ENCODE data around the gene PACSIN3.
"Not testable (repeated sequence)": the region's sequence is repeated elsewhere in the genome, so short reads cannot be mapped to it uniquely, and the experiment has no call there.

PACSIN3 gene

GRCh38 chr11:47192111-47192510, 5.9 kb upstream of the PACSIN3 start:
- no peak for DNase-seq (ENCODE audit: low read depth in 3 of 3)

- DNase-seq (ENCODE audit: low read depth in 3 of 3), result not testable (repeated sequence)
These were observed 4.9 kb upstream of the PACSIN3 start for GRCh38 chr11:47191137-47191536.

- DNase-seq (ENCODE audit: low read depth in 3 of 3), result no peak
These were observed 3.0 kb upstream of the PACSIN3 start for GRCh38 chr11:47189100-47189834.

- DNase-seq (ENCODE audit: low read depth in 3 of 3), result no peak
These were observed 2.0 kb upstream of the PACSIN3 start for GRCh38 chr11:47188259-47188658.

GRCh38 chr11:47187723-47188122, 1.5 kb upstream of the PACSIN3 start:
- no peak for DNase-seq (ENCODE audit: low read depth in 3 of 3)

GRCh38 chr11:47186700-47187695, 764 bp upstream of the PACSIN3 start:
- peak in 2 of 3 donors; percentile 25 to 45 for DNase-seq (ENCODE audit: low read depth in 3 of 3)

- DNase-seq (ENCODE audit: low read depth in 3 of 3), result no peak
These were observed 744 bp downstream of the PACSIN3 start for GRCh38 chr11:47185305-47186075.

GRCh38 chr11:47184711-47185304, 1.4 kb downstream of the PACSIN3 start:
- DNase-seq (ENCODE audit: low read depth in 3 of 3), result no peak

- no peak for DNase-seq (ENCODE audit: low read depth in 3 of 3)
These were observed 2.3 kb downstream of the PACSIN3 start for GRCh38 chr11:47183969-47184368.

GRCh38 chr11:47183031-47183856, 3.0 kb downstream of the PACSIN3 start:
- DNase-seq (ENCODE audit: low read depth in 3 of 3), result no peak

- DNase-seq (ENCODE audit: low read depth in 3 of 3), result no peak
These were observed 3.9 kb downstream of the PACSIN3 start for GRCh38 chr11:47182380-47182779.

- DNase-seq (ENCODE audit: low read depth in 3 of 3), result no peak
These were observed 5.0 kb downstream of the PACSIN3 start for GRCh38 chr11:47181271-47181670.

GRCh38 chr11:47180006-47180787, 6.0 kb downstream of the PACSIN3 start:
- DNase-seq (ENCODE audit: low read depth in 3 of 3), result no peak

- no peak for DNase-seq (ENCODE audit: low read depth in 3 of 3)
These were observed 6.6 kb downstream of the PACSIN3 start for GRCh38 chr11:47179655-47179991.

- no peak for DNase-seq (ENCODE audit: low read depth in 3 of 3)
These were observed 7.2 kb downstream of the PACSIN3 start for GRCh38 chr11:47178737-47179654.

GRCh38 chr11:47178316-47178715, 7.9 kb downstream of the PACSIN3 start:
- DNase-seq (ENCODE audit: low read depth in 3 of 3), result no peak

GRCh38 chr11:47177846-47178245, 8.4 kb downstream of the PACSIN3 start:
- no peak for DNase-seq (ENCODE audit: low read depth in 3 of 3)

GRCh38 chr11:47177229-47177845, 8.9 kb downstream of the PACSIN3 start:
- DNase-seq (ENCODE audit: low read depth in 3 of 3), result peak; percentile 51 to 67 (median 62)
